NT2/D1 (cell line): Measurements from ENCODE around the gene KIF22.

Source experiments
- SUZ12 ChIP-seq: IDR thresholded peaks from 2 replicates; pipeline ENCODE4 v1.6.1; 2011; ENCODE audit not compliant: insufficient read length, insufficient read depth; ENCODE audit errors: extremely low read depth
- YY1 ChIP-seq: IDR thresholded peaks from 2 replicates; pipeline ENCODE4 v1.6.1; 2011; ENCODE audit not compliant: insufficient read length, insufficient read depth
- ZNF274 ChIP-seq: IDR thresholded peaks from 2 replicates; pipeline ENCODE4 v1.6.1; 2011; ENCODE audit warnings: mild to moderate bottlenecking, low read depth, low read length

- TF ChIP-seq ZNF274 (no peak), YY1 (no peak), SUZ12 (no peak)
Observed at GRCh38 chr16:29804455-29805231, 14.1 kb downstream of the KIF22 start.
